C4-2B (cell line): Measurements from ENCODE around the gene FBXL16.

Source experiments
- CTCF ChIP-seq: fragments of 450-650 bp; conservative IDR thresholded peaks from 2 replicates; pipeline ENCODE4 v1.5.1; 2017; ENCODE audit warnings: mild to moderate bottlenecking
- ZFX ChIP-seq: fragments of 450-650 bp; IDR thresholded peaks from 2 replicates; pipeline ENCODE4 v1.6.1; 2017

DNA sequence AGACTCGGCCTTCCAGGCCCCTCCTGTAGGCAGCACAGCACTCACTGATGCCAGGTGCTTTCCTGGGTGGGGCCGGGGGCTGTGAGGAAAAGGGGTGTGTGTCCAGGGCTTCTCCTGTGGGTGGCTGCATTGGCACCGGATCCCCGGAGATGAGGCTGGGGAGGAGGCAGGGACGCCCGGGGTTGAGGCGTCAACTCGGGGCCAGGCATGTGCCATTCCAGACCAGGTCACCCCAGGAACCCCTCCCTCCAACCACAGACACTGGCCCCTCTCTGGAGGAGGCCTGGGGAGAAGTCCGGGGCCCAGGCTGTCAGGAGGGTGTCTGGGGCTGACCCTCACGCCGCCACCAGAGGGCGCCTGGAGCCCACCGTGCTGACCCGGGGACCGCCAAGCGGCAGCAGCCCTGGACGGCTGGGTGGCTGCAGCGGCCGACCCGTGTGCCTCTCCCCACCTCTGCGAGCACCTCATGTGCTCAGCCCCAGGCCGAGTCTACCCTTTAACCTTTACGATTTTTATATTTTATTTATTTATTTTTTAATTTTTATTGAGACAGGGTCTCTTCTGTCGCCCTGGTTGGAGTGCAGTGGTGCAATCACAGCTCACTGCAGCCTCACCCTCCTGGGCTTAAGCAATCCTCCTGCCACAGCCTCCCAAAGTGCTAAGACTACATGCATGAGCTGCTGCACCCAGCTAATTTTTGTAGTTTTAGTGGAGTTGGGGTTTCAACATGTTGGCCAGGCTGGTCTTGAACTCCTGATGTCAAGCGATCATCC is 6.1 kb upstream of the FBXL16 start:
- TF ChIP-seq CTCF = peak; percentile 92
- TF ChIP-seq ZFX = no peak
